ENCODE measurements around the gene C16orf96.

GRCh38 chr16:4534151-4534790 lies 21.9 kb upstream of the C16orf96 start:
- TF ChIP-seq CTCF (IDR thresholded peaks at IDR 0.05; ENCODE audit: low read depth, low read length), result no peak
- TF ChIP-seq EZH2phosphoT487 (IDR thresholded peaks at IDR 0.05; ENCODE audit: low read depth), result no peak
